Activated CD8-positive, alpha-beta T cell treated with anti-CD3 and anti-CD28 coated beads for 36 hours (primary cell): ENCODE results near the gene CTNNA2. TPM values are rescaled to one million over a fixed set of nuclear protein-coding genes. Genes with fewer than 3 reads are reported as not detected.
A peak's percentile ranks its signal among the peaks of the same experiment; 100 is the strongest.

Experiments
- ATAC-seq: fragments of 200-7000 bp; cut with Tn5 transposase; one replicate; pipeline ENCODE4 v1.10.0; 2021; ENCODE audit warnings: mild to moderate bottlenecking, moderate library complexity
- CTCF ChIA-PET: fragments of 350-600 bp; sonication (Branson Sonifier 250); formaldehyde crosslinking; loops from one replicate; lab custom pipeline; 2021; ENCODE audit warnings: antibody characterized with exemption; lab: Charles Lee
- POLR2A ChIA-PET: fragments of 350-600 bp; sonication (Branson Sonifier 250); formaldehyde crosslinking; loops from one replicate; lab custom pipeline; 2021; ENCODE audit warnings: antibody characterized with exemption; lab: Charles Lee
- DNase-seq: peaks from one replicate; pipeline ENCODE4 v3.0.0-alpha.2; 2020
- H3K27ac Mint-ChIP-seq: one replicate; pipeline ENCODE4 v1.8.0; 2021; ENCODE audit warnings: mild to moderate bottlenecking, mixed read lengths
- H3K27me3 Mint-ChIP-seq: one replicate; pipeline ENCODE4 v1.8.0; 2021; ENCODE audit warnings: mixed read lengths
- H3K36me3 Mint-ChIP-seq: one replicate; pipeline ENCODE4 v1.8.0; 2021; ENCODE audit warnings: low read depth, mixed read lengths
- H3K4me1 Mint-ChIP-seq: one replicate; pipeline ENCODE4 v1.8.0; 2021; ENCODE audit warnings: low read depth, mixed read lengths
- H3K4me3 Mint-ChIP-seq: one replicate; pipeline ENCODE4 v1.8.0; 2021; ENCODE audit warnings: mild to moderate bottlenecking, moderate library complexity, mixed read lengths
- H3K9me3 Mint-ChIP-seq: one replicate; pipeline ENCODE4 v1.8.0; 2021; ENCODE audit warnings: mixed read lengths
- intact Hi-C: fragments of 100-400 bp; cut with micrococcal nuclease; formaldehyde crosslinking; loops from one replicate; pipeline ENCODE4 v1.10.0; 2022
- total RNA-seq, 2 experiments: library from RNA; stranded (reverse); gene quantifications; one replicate each; pipeline ENCODE4 v1.2.3, GENCODE V29; 2021
- TF ChIP-seq, protein P1 (sequence below): fragments of 200-600 bp; IDR thresholded peaks from one replicate; pipeline ENCODE4 v1.8.0; 2022; ENCODE audit warnings: antibody characterized with exemption, mild to moderate bottlenecking

CTNNA2 gene
- total RNA-seq, 2 experiments from 2014 or later: not detected

DNA sequence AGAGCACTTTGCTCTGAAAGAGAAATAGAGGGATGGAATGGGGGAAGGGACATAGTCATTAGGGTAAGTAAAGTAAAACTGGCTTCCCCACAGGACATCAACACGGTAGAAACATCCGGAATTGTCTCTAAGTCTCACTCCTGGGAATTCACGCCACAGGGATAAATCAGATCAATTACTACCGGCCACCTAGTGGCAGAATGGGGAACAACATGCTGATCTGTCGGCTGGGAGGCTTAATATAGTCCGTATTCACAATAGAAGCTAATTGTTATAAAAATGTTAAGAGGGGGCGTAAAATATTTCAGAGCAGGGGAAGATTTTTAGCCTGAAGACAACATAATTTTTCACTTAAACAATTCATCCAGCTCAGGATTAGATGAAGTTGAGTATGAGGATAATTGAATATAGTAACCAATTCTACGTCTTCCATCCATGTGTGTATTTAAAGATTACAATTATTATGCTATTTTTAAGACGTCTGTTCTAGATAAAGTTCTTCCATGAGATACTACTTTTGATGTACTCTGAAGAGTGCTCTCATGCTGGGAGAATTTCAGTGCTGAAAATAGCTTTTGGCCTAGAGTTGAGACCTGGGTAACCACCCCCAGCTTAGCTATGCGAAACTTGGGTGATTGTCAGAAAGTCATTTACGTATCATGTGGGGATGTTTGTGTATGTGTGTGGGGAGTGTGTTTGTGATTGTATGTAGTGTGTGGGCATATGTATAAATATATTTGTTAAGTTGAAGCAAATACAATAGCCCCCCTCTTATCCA, 726.0 kb downstream of the CTNNA2 start:
- peak; percentile 37 for DNase-seq
- no peak overlapping the region for H3K4me3 Mint-ChIP-seq
- intact Hi-C loops: no loop called here
- H3K27me3 Mint-ChIP-seq: no peaks in the 10 kb centered on the region
- TF ChIP-seq, protein P1, sequence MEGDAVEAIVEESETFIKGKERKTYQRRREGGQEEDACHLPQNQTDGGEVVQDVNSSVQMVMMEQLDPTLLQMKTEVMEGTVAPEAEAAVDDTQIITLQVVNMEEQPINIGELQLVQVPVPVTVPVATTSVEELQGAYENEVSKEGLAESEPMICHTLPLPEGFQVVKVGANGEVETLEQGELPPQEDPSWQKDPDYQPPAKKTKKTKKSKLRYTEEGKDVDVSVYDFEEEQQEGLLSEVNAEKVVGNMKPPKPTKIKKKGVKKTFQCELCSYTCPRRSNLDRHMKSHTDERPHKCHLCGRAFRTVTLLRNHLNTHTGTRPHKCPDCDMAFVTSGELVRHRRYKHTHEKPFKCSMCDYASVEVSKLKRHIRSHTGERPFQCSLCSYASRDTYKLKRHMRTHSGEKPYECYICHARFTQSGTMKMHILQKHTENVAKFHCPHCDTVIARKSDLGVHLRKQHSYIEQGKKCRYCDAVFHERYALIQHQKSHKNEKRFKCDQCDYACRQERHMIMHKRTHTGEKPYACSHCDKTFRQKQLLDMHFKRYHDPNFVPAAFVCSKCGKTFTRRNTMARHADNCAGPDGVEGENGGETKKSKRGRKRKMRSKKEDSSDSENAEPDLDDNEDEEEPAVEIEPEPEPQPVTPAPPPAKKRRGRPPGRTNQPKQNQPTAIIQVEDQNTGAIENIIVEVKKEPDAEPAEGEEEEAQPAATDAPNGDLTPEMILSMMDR: peak; percentile 81
- no peak for ATAC-seq
- no peak overlapping the region for H3K27ac Mint-ChIP-seq
- CTCF ChIA-PET: interaction anchor here (0.7 to 2.0 kb wide), 13 partner anchors 11 to 167 kb away, joined by 3 to 13 read pairs (median 4); no protein-coding TSS in a partner anchor
- H3K9me3 Mint-ChIP-seq: peaks cover 6% of the 10 kb centered on the region
- POLR2A ChIA-PET: no interaction called here
- H3K36me3 Mint-ChIP-seq: no peaks in the 10 kb centered on the region
- H3K4me1 Mint-ChIP-seq: no peaks in the 10 kb centered on the region

DNA sequence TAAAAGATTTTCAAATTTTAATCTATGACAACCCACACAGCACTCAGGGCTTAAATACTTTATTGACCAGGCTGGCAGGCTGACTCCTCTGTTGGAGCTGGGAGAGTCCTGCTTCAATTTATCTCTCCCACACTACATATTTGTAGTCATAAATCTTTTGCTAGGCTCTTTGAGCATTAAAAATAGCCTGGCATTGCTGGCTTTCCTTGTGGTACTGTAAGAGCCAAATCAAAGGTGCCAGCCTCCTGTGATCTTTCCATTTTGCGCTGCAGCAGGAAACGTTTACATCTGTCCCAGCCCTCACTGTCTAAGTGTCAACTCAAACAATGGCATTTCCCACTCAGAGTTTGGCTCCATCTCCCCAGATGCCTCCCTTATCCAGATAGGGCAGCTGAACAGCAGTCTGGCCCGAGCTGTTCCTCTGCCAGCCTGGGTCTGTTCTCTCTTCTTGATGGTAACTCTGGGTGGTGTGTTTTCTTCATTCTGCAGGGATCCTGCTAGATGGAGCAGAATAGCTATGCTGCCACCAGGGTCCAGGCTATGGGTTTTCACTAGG, 729.6 kb downstream of the CTNNA2 start:
- POLR2A ChIA-PET: interaction anchor here (1.0 kb wide), 1 partner anchor 26 kb away, joined by 3 read pairs; no protein-coding TSS in a partner anchor
- Mint-ChIP-seq H3K9me3 (peaks cover 1% of the 10 kb centered on the region), H3K4me3 (no peak overlapping the region), H3K36me3 (no peaks in the 10 kb centered on the region), H3K4me1 (peaks cover 4% of the 10 kb centered on the region), H3K27ac (no peak overlapping the region), H3K27me3 (no peaks in the 10 kb centered on the region)
- intact Hi-C loops: no loop called here
- no peak for ATAC-seq
- DNase-seq: no peak
- TF ChIP-seq, protein P1: no peak
- CTCF ChIA-PET: interaction anchor here (1.5 kb wide), 1 partner anchor 14 kb away, joined by 4 read pairs; no protein-coding TSS in a partner anchor

DNA sequence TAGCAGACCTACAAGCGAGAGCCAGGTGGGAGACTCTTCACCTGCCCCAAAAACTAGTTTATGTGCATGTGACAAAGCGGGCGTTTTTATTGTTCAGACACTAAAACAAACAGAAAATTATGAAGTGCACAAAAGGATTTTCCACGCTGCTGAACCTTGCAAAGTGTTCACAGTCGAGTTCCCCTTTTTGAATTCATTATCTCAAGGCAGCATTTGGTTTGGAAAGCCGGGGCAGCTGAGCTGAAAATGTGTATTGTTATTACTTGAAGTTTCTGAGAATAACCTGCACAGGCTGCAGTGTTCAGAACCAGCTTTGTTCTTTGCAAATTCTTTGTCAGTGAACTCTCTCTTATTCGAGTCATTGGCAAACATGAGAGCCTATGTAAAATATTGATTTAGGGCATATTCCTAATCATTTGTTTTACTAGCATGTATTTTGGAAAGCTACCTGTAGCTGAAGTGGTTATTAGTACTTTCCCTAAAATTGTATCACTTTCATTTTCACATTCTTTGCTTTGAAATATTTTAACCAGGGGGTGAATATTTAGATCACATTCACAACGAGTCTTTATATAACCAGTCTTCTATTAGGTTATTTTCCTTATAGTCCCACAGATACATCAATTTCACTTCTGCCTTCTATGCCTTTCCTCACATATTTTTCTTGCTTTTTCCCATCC, 732.2 kb downstream of the CTNNA2 start:
- Mint-ChIP-seq H3K36me3 (no peaks in the 10 kb centered on the region), H3K4me3 (no peak overlapping the region), H3K27ac (no peak overlapping the region), H3K4me1 (peaks cover 4% of the 10 kb centered on the region), H3K27me3 (no peaks in the 10 kb centered on the region), H3K9me3 (no peaks in the 10 kb centered on the region)
- TF ChIP-seq, protein P1: no peak
- POLR2A ChIA-PET: no interaction called here
- intact Hi-C loops: no loop called here
- no peak for ATAC-seq
- CTCF ChIA-PET: no interaction called here
- DNase-seq: no peak

DNA sequence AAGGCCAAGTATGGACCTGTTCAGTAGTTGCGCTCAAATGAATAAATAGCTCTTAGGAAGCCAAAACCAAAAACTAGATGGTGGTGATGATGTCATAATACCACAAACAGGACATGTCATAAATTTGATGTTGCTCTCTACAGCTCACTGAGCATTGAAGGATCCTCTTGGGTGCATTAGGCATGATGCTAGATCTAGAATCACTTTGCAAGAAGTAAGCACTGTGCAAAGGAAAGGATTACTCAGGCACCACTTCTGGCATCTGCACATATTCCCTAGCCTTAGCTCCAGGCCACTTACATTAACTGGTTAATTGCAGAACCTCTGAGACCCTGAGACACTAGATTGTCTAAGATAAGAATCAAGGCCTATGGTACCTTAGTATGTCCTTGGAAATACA, 733.7 kb downstream of the CTNNA2 start:
- H3K4me3 Mint-ChIP-seq: no peak overlapping the region
- CTCF ChIA-PET: interaction anchor here (1.6 kb wide), 1 partner anchor 12 kb away, joined by 4 read pairs; no protein-coding TSS in a partner anchor
- peaks cover 4% of the 10 kb centered on the region for H3K4me1 Mint-ChIP-seq
- H3K9me3 Mint-ChIP-seq: no peaks in the 10 kb centered on the region
- no peaks in the 10 kb centered on the region for H3K36me3 Mint-ChIP-seq
- no peak for ATAC-seq
- no peak for DNase-seq
- TF ChIP-seq, protein P1: no peak
- no peak overlapping the region for H3K27ac Mint-ChIP-seq
- POLR2A ChIA-PET: no interaction called here
- intact Hi-C loops: no loop called here
- H3K27me3 Mint-ChIP-seq: no peaks in the 10 kb centered on the region
